ENCODE results near the gene DPYD. TPM values are rescaled to one million over a fixed set of nuclear protein-coding genes. Genes with fewer than 3 reads are reported as not detected.

DPYD gene
- total RNA-seq, 4 donors from 2014 or later = 30.6 to 58.4 (median 35.4) TPM

DNA sequence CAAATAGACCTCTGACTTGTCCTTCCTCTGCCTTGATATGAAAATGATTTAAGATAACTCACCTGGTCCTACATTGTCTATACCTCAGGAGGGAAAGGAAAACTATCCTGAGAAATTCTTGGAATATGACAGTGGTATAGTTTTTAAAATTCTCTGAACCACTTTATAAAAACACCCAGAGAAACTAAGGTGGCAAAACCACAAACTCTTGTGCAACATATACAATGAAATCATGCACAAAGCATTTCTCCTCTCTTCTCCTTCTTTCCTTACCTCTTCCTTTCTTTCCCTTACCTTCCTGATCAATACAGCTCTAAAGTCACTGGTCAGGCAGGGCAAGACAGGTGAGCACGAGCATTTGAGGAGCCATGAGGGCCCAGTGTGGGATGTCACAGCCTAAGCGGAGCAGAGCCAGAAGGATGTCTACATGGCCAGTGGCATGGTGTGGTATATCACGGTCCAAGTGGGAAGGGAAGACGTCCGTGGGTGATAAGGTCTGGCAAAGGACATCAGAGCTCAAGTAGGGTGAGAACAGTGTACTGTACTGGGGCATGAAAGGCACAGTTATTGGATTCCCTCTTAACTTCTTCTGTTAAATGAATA lies 543.3 kb downstream of the DPYD start:
- WGBS, 2 donors = 83 to 92% methylated on average over 2 to 5 of the region's 5 CpGs
- Histone ChIP-seq H3K4me1 (no peaks in the 10 kb centered on the region), H3K27ac (no peak overlapping the region), H3K36me3 (no peaks in the 10 kb centered on the region), H3K27me3 (no peaks in the 10 kb centered on the region), H3K4me3 (no peak overlapping the region), H3K9me3 (no peaks in the 10 kb centered on the region)
- TF ChIP-seq POLR2A (IDR thresholded peaks at IDR 0.05) = no peak
- no peak for DNase-seq
- intact Hi-C loops (cut with DNase I) = no loop called here

DNA sequence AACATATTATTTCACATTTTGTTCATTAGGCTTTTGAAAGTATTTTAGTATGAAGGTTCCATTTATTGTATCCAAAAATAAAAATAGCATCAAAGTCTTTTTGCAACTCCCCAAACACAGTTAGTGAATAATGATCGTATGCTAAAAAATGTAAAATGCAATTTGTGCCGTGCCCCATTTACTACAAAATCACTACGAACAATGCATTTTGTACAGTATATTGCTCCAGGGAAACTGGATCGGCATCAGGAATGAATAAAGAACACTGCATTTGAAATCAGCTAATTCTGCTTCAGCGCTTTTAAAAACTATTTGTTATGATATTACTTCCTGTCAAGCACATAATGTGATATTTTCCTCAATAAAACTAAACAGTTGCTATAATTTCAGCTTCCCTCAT lies 547.8 kb downstream of the DPYD start:
- DNase-seq = no peak
- Histone ChIP-seq H3K4me3 (no peak overlapping the region), H3K27me3 (no peaks in the 10 kb centered on the region), H3K27ac (no peak overlapping the region), H3K36me3 (peaks cover 0 to 4% (median 0%) of the 10 kb centered on the region in 3 donors), H3K4me1 (no peaks in the 10 kb centered on the region), H3K9me3 (no peaks in the 10 kb centered on the region)
- intact Hi-C loops (cut with DNase I) = no loop called here
- 25 to 55% methylated on average over 5 of the region's 5 CpGs for WGBS, 2 donors
- no peak for TF ChIP-seq POLR2A (IDR thresholded peaks at IDR 0.05)
- TF ChIP-seq, protein P1, sequence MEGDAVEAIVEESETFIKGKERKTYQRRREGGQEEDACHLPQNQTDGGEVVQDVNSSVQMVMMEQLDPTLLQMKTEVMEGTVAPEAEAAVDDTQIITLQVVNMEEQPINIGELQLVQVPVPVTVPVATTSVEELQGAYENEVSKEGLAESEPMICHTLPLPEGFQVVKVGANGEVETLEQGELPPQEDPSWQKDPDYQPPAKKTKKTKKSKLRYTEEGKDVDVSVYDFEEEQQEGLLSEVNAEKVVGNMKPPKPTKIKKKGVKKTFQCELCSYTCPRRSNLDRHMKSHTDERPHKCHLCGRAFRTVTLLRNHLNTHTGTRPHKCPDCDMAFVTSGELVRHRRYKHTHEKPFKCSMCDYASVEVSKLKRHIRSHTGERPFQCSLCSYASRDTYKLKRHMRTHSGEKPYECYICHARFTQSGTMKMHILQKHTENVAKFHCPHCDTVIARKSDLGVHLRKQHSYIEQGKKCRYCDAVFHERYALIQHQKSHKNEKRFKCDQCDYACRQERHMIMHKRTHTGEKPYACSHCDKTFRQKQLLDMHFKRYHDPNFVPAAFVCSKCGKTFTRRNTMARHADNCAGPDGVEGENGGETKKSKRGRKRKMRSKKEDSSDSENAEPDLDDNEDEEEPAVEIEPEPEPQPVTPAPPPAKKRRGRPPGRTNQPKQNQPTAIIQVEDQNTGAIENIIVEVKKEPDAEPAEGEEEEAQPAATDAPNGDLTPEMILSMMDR (IDR thresholded peaks at IDR 0.05) = no peak

DNA sequence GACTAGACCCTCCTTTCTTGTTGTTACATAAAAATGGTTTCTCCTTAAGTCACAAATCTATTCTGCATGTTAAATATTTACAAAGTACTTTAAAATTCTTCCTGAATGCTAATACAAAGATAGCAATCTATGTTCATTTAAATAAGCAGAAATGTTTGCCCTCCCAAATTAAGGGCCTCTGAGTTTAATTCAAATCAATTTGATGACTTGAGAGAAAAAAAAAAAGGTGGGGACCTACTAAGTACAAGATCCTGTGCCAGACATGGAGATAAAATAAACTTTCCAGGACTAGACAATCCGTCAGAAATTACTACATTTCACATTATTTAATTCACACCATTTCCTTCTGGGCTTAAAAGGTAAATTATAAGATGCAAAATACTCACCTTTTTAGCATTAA lies 548.3 kb downstream of the DPYD start:
- no peak overlapping the region for H3K27ac ChIP-seq
- H3K4me1 ChIP-seq = no peaks in the 10 kb centered on the region
- H3K27me3 ChIP-seq = no peaks in the 10 kb centered on the region
- intact Hi-C loops (cut with DNase I) = no loop called here
- peaks cover 0 to 4% (median 0%) of the 10 kb centered on the region in 3 donors for H3K36me3 ChIP-seq
- no peak for TF ChIP-seq POLR2A (IDR thresholded peaks at IDR 0.05)
- TF ChIP-seq, protein P1 (IDR thresholded peaks at IDR 0.05) = no peak
- no peak for DNase-seq
- 85 to 89% methylated on average over 1 of the region's 1 CpG for WGBS, 2 donors
- H3K4me3 ChIP-seq = no peak overlapping the region
- H3K9me3 ChIP-seq = no peaks in the 10 kb centered on the region

DNA sequence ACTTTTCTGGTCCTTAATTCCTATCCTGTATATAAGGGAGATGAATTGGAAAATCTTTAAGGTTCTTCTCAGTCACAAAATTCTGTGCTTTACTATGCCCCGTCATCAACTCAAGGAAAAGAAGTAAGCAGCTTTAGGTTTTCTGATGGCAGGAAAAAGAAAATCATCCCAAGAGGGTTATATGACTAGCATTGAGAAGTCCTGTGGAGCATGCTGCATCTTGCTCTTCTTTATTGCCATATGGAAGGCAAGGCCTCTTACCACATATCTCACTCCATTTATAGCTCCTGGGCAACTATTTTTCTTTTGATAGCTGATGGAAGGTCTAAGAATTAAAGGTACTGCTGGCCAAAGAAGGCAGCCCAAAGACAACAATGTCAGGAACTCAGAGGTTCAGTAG lies 552.5 kb downstream of the DPYD start:
- WGBS, 2 donors = 55 to 60% methylated on average over 1 of the region's 1 CpG

DNA sequence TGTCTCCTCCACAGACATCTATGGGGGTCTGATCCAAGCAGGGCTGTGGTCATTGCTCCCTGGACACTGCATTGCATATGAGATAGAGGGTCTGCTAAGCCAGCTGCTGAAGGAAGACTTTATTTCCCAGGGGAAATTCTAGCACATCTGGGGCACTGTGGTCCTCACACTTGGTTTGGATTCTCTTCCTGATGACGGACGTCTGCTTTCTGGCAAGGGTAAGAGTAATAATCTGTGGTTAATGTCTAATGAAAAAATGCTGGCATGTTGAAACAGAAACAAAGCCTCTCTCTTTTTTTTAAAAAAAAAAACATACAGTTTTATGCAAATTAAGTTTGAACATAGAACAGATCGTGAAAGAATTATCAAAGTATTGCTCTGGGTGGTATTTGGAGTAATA lies 553.9 kb downstream of the DPYD start:
- DNase-seq = no peak
- intact Hi-C loops (cut with DNase I) = no loop called here
- WGBS, 2 donors = 37 to 44% methylated on average over 3 of the region's 3 CpGs

More for the DNA sequence above, 552.5 kb downstream of the DPYD start:
- no peaks in the 10 kb centered on the region for H3K9me3 ChIP-seq
- H3K27me3 ChIP-seq = no peaks in the 10 kb centered on the region
- TF ChIP-seq, protein P1 (IDR thresholded peaks at IDR 0.05) = no peak
- no peak for TF ChIP-seq POLR2A (IDR thresholded peaks at IDR 0.05)
- H3K27ac ChIP-seq = no peak overlapping the region
- H3K36me3 ChIP-seq = peaks cover 0 to 10% (median 0%) of the 10 kb centered on the region in 3 donors
- DNase-seq = no peak
- no peak overlapping the region for H3K4me3 ChIP-seq
- intact Hi-C loops (cut with DNase I) = no loop called here
- no peaks in the 10 kb centered on the region for H3K4me1 ChIP-seq

More for the DNA sequence above, 553.9 kb downstream of the DPYD start:
- Histone ChIP-seq H3K9me3 (no peaks in the 10 kb centered on the region), H3K27ac (no peak overlapping the region), H3K4me3 (no peak overlapping the region), H3K4me1 (no peaks in the 10 kb centered on the region), H3K27me3 (no peaks in the 10 kb centered on the region), H3K36me3 (peaks cover 0 to 10% (median 0%) of the 10 kb centered on the region in 3 donors)
- TF ChIP-seq POLR2A (IDR thresholded peaks at IDR 0.05) = no peak
- TF ChIP-seq, protein P1 (IDR thresholded peaks at IDR 0.05) = no peak
